ENCODE data around the gene STRAP. TPM values are rescaled to one million over a fixed set of nuclear protein-coding genes. Genes with fewer than 3 reads are reported as not detected.

The STRAP gene
- total and polyA plus RNA-seq, 10 of the 15 experiments (the other 5 are each of a cell fraction or from before 2014, with no cell fraction given): 64.3 to 281 (median 119) TPM

DNA sequence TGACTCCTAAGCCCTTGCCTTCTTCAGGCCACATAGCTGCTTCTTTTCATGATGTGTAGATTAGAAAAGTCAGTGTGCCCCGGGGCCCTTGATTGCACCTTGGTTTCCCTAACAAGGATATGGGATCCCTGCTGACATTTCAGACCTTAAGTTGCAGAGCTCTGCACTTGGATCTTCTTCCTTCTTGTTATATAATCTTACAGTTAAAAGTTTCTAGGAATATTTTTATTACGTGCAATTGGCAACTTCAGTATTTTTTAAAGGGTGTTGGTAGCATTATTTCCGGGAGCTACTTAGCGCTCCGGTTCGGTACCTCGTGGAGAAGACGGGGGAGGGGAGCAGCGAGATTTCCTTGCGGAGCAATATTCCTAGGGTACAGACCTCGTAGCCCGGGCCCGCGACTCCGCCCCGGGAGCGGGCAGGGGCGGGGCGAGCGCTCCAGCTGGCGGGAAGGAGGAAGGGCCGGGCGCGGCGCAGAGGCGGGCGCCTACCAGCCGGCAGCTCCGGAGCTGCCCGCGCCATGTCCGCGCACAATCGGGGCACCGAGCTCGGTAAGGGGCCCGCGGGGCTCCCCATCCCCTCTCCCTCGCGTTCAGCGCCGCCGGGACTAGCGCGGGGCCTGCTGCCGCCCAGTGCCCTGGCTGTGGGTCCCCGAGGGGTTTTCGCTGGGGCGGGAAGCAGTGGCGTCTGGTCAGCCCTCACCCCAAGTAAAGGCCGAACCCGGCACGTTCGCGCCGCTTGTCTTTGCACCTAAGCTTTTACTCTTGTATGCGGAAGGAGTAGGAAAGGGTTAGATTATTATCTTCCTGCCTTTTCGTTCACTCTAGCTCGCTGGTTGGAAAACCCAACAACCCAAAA, 28.9 kb downstream of the STRAP start, which contains the start of gene DERA:
DERA (plus strand) TSS at position 469 of the 858 bp plus-strand sequence; CDS start at position 521, 52 bp downstream.
- peak; percentile 94 for ATAC-seq
- H3K27ac ChIP-seq (ENCODE audit: control insufficient read depth, insufficient read depth): peak within 1 kb of the TSS; percentile 88
- TF ChIP-seq RBBP5 (conservative IDR thresholded peaks at IDR 0.05): no peak; the same call in 1 of the 2 replicates
- TF ChIP-seq MEF2A (IDR thresholded peaks at IDR 0.05; ENCODE audit: insufficient read depth, low read depth, low read length): no peak
- TF ChIP-seq EGR1 (IDR thresholded peaks at IDR 0.05; ENCODE audit: borderline replicate concordance in 1 of 2, low read depth in 2 of 2, low read length in 2 of 2): no peak
- peak; percentile 79 for TF ChIP-seq YY1 (IDR thresholded peaks at IDR 0.05; ENCODE audit: low read depth, low read length)
- no peak for TF ChIP-seq ZZZ3 (IDR thresholded peaks at IDR 0.05; ENCODE audit: control insufficient read depth, insufficient read length, low read depth)
- TF ChIP-seq CHD1 (IDR thresholded peaks at IDR 0.05; ENCODE audit: low read depth, low read length): no peak
- no peak for TF ChIP-seq POLR2AphosphoS2 (IDR thresholded peaks at IDR 0.05; ENCODE audit: low read depth, low read length)
- TF ChIP-seq, protein P1, sequence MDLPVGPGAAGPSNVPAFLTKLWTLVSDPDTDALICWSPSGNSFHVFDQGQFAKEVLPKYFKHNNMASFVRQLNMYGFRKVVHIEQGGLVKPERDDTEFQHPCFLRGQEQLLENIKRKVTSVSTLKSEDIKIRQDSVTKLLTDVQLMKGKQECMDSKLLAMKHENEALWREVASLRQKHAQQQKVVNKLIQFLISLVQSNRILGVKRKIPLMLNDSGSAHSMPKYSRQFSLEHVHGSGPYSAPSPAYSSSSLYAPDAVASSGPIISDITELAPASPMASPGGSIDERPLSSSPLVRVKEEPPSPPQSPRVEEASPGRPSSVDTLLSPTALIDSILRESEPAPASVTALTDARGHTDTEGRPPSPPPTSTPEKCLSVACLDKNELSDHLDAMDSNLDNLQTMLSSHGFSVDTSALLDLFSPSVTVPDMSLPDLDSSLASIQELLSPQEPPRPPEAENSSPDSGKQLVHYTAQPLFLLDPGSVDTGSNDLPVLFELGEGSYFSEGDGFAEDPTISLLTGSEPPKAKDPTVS (IDR thresholded peaks at IDR 0.05; ENCODE audit: low read depth, low read length): no peak
- TF ChIP-seq IKZF2 (IDR thresholded peaks at IDR 0.05): peak in 1 of 2 experiments; percentile 36; a peak in 2 of 4 replicates
- no peak for TF ChIP-seq RAD51 (IDR thresholded peaks at IDR 0.05)
- TF ChIP-seq ZNF384 (IDR thresholded peaks at IDR 0.05; ENCODE audit: borderline replicate concordance, low read depth, low read length): no peak
- no peak for TF ChIP-seq TCF3 (IDR thresholded peaks at IDR 0.05; ENCODE audit: borderline replicate concordance, insufficient read depth, low read depth, low read length)
- TF ChIP-seq ZNF274 (IDR thresholded peaks at IDR 0.05; ENCODE audit: insufficient read depth, insufficient read length): no peak
- no peak for TF ChIP-seq JUND (IDR thresholded peaks at IDR 0.05; ENCODE audit: low read depth, low read length)
- TF ChIP-seq, protein P2, sequence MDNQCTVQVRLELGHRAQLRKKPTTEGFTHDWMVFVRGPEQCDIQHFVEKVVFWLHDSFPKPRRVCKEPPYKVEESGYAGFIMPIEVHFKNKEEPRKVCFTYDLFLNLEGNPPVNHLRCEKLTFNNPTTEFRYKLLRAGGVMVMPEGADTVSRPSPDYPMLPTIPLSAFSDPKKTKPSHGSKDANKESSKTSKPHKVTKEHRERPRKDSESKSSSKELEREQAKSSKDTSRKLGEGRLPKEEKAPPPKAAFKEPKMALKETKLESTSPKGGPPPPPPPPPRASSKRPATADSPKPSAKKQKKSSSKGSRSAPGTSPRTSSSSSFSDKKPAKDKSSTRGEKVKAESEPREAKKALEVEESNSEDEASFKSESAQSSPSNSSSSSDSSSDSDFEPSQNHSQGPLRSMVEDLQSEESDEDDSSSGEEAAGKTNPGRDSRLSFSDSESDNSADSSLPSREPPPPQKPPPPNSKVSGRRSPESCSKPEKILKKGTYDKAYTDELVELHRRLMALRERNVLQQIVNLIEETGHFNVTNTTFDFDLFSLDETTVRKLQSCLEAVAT (IDR thresholded peaks at IDR 0.05): no peak
- TF ChIP-seq BHLHE40 (IDR thresholded peaks at IDR 0.05; ENCODE audit: borderline replicate concordance in 1 of 2, low read depth in 2 of 2, low read length in 1 of 2): peak; percentile 39 to 80; a peak in 3 of 4 replicates
- TF ChIP-seq, protein P3, sequence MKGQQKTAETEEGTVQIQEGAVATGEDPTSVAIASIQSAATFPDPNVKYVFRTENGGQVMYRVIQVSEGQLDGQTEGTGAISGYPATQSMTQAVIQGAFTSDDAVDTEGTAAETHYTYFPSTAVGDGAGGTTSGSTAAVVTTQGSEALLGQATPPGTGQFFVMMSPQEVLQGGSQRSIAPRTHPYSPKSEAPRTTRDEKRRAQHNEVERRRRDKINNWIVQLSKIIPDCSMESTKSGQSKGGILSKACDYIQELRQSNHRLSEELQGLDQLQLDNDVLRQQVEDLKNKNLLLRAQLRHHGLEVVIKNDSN (IDR thresholded peaks at IDR 0.05; ENCODE audit: borderline replicate concordance, extremely low read length, insufficient read depth, low read depth, low read length): no peak
- peak; percentile 74; the same call in 1 of the 2 replicates for TF ChIP-seq DPF2 (IDR thresholded peaks at IDR 0.05)
- TF ChIP-seq ZBED1 (IDR thresholded peaks at IDR 0.05; ENCODE audit: borderline replicate concordance): no peak
- peak; percentile 89 for TF ChIP-seq RB1 (IDR thresholded peaks at IDR 0.05; ENCODE audit: borderline replicate concordance)

More for the DNA sequence above, 28.9 kb downstream of the STRAP start, which contains the start of gene DERA:
- no peaks in the 10 kb centered on the region for H3K27me3 ChIP-seq (replicated peaks in 1 of 2; ENCODE audit: control insufficient read depth in 2 of 2, insufficient read depth in 2 of 2, low read length in 1 of 2)
- no peaks in the 10 kb centered on the region for H3K4me1 ChIP-seq (ENCODE audit: control insufficient read depth, insufficient read depth, low read length)
- peak within 1 kb of the TSS; percentile 53 for H3K4me2 ChIP-seq (ENCODE audit: control insufficient read depth, insufficient read depth)
- no peaks in the 10 kb centered on the region for H3K9me3 ChIP-seq (replicated peaks; ENCODE audit: control insufficient read depth, insufficient read depth, low read length)
- no peaks in the 10 kb centered on the region for H4K20me1 ChIP-seq (ENCODE audit: control insufficient read depth, insufficient read depth)
- no peak for DNase-seq (ENCODE audit: low read depth, low spot score)
- POLR2A ChIA-PET: interaction anchor here (0.5 to 1.9 kb wide), 10 partner anchors 10 to 169 kb away, joined by 3 to 11 read pairs (median 4); partner anchors contain the start of gene STRAP
- in situ Hi-C loops (cut with MboI) (no loop called here), intact Hi-C loops (cut with micrococcal nuclease; ENCODE audit: unreplicated experiment) (no loop called here)
- RAD21 ChIA-PET (ENCODE audit: unreplicated experiment): interaction anchor here (1.1 to 2.4 kb wide), 9 partner anchors 12 to 337 kb away, joined by 3 to 13 read pairs (median 4); no protein-coding TSS in a partner anchor
- peaks cover 0 to 3% of the 10 kb centered on the region in 2 experiments; a peak in 1 of 4 replicates for H3K36me3 ChIP-seq (ENCODE audit: control insufficient read depth in 2 of 2, insufficient read depth in 2 of 2, low read length in 1 of 2)
- peak within 1 kb of the TSS; percentile 86 for H2AFZ ChIP-seq (ENCODE audit: control insufficient read depth, low read depth, low read length)
- peaks cover 8% of the 10 kb centered on the region for H3K79me2 ChIP-seq (ENCODE audit: control insufficient read depth, insufficient read depth, low read length)
- under 1% methylated on average over 57 of the region's 59 CpGs for WGBS (ENCODE audit: insufficient coverage, insufficient replicate concordance, low lambda C conversion rate, missing lambda C conversion rate)
- FAIRE-seq: no peak
- SMC1A ChIA-PET (ENCODE audit: uncharacterized antibody, unreplicated experiment): interaction anchor here (0.5 to 4.8 kb wide), 20 partner anchors 10 to 990 kb away, joined by 3 to 34 read pairs (median 5); no protein-coding TSS in a partner anchor
- peak within 1 kb of the TSS; percentile 73 for H3K4me3 ChIP-seq
- peak within 1 kb of the TSS; percentile 96 for H3K9ac ChIP-seq (ENCODE audit: control insufficient read depth, insufficient read depth, low read length)
- CTCF ChIA-PET: interaction anchor here (0.8 to 10.2 kb wide), 14 partner anchors 11 to 390 kb away, joined by 3 to 115 read pairs (median 4); no protein-coding TSS in a partner anchor
- BruUV-seq (replicated peaks): no TSS peak

Measured in GM12878 (cell line).